22Rv1 (cell line): ENCODE data around the gene IVD.

Experiments
- H3K27ac ChIP-seq: fragments of 450-650 bp; 2 replicates; pipeline ENCODE4 v1.5.1; 2017
- ZFX ChIP-seq: fragments of 450-650 bp; IDR thresholded peaks from 2 replicates; pipeline ENCODE4 v1.6.1; 2017; ENCODE audit warnings: antibody characterized with exemption, borderline replicate concordance
- TF ChIP-seq, protein P1 (sequence below): fragments of 450-650 bp; IDR thresholded peaks from 2 replicates; pipeline ENCODE4 v1.5.1; 2017; ENCODE audit warnings: mild to moderate bottlenecking

IVD gene

DNA sequence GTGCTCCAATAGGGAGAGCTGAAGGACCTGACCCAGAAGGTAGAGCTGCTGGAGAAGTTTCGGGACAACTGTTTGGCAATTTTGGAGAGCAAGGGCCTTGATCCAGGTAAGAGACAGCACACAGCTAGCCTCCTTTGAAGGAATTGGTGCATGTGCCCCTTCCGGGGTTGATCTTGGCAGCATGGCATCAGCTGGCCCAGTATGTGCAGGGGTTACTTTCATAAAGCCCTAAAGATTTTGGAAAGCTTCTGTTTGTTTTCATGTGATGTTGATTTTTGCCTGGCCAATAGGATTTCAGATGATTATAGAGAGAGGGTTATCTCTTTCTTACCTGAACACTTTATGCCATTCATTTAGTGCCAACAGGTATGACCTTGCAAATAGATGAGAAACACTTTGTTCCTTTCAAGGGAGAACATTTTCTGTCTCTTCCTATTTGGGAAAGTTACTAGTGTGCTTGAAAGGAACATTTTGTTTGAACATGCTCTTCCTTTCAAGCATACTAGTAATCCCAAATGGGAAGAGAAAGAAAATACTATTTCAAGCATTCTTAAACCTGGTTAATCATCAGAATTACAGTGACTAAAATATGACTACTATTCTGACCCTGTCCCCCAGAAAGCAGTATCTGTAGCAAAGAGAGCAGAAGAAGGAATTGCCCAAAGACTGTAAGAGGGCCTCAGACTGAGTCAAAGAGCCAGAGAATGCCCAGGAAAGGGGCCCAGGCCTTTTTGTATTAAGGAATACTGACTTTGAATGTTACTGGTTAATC is 15.6 kb upstream of the IVD start:
- peak overlapping the region; percentile 46 for H3K27ac ChIP-seq
- TF ChIP-seq, protein P1, sequence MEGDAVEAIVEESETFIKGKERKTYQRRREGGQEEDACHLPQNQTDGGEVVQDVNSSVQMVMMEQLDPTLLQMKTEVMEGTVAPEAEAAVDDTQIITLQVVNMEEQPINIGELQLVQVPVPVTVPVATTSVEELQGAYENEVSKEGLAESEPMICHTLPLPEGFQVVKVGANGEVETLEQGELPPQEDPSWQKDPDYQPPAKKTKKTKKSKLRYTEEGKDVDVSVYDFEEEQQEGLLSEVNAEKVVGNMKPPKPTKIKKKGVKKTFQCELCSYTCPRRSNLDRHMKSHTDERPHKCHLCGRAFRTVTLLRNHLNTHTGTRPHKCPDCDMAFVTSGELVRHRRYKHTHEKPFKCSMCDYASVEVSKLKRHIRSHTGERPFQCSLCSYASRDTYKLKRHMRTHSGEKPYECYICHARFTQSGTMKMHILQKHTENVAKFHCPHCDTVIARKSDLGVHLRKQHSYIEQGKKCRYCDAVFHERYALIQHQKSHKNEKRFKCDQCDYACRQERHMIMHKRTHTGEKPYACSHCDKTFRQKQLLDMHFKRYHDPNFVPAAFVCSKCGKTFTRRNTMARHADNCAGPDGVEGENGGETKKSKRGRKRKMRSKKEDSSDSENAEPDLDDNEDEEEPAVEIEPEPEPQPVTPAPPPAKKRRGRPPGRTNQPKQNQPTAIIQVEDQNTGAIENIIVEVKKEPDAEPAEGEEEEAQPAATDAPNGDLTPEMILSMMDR: no peak
- no peak for TF ChIP-seq ZFX

DNA sequence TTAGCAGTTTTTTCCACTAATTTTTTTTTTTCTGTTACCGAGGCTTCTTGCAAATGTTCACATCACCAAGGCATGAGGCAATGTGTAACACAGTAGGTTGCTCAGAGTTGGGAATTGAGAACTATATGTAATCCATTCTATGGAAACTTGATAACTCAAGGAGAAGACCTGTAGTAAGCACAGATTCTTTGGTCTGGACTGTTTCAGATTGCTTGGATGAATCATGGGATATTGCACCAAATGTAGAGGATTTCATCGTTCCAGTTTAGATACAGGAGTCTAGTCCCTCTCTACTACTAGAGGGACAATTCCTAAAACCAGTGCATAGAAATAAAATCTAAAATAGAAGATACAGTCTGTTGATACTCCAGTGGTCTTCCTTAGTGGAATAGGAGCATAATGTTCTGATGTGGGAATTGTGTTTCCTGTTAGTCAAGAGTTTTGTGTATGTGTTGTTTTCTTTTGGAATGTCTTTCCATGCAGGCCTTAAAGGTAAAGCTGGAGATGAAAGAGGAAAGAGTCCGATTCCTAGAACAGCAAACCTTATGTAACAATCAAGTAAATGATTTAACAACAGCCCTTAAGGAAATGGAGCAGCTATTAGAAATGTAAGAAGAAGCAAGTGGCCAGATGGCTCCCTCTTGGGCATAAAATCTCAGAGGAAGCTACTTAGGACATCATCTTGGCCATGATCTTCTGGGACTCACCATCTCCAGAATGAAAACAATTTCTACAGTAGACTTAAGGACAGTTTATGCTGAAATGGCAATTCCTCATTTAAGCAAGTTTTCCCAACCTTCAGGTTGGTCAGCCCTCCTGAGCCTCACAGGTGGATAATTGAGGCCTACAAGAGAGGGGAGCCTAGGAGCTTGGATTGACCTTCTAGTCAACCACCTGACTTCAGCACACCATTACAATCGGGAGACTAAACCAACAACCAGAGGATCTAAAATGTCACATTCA is 12.3 kb upstream of the IVD start:
- H3K27ac ChIP-seq: no peak overlapping the region

DNA sequence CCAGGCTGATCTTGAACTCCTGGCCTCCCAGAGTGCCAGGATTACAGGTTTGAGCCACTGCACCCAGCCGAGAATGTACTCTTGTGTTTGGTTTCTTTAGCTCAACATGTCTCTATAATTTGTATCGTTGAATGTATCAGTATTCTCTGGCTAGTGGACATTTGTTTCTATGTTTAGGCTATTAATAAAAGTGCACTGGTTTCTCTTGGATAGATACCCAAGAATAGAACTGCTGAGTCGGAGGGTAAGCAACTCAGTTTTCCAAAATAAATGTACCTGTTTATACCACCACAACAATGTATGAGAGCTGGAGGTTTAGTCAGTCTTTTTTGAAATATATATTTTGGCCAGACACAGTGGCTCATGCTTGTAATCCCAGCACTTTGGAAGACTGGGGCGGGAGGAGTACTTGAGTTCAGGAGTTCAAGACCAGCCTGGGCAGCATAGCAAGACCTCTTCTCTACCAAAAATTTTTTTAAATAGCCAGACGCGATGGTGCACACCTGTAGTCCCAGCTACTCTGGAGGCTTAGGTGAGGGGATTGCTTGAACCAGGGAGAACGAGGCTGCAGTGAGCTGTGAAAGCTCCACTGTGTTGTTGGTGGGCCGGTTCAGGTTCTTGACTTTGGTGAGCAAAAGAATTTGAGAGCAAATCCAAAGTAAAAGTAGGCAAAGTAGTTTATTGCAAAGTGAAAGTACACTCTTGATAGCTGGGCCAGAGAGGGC is 7.7 kb upstream of the IVD start:
- no peak for TF ChIP-seq ZFX
- TF ChIP-seq, protein P1: no peak
- no peak overlapping the region for H3K27ac ChIP-seq

More for the DNA sequence above, 12.3 kb upstream of the IVD start:
- TF ChIP-seq ZFX: no peak
- TF ChIP-seq, protein P1: no peak

DNA sequence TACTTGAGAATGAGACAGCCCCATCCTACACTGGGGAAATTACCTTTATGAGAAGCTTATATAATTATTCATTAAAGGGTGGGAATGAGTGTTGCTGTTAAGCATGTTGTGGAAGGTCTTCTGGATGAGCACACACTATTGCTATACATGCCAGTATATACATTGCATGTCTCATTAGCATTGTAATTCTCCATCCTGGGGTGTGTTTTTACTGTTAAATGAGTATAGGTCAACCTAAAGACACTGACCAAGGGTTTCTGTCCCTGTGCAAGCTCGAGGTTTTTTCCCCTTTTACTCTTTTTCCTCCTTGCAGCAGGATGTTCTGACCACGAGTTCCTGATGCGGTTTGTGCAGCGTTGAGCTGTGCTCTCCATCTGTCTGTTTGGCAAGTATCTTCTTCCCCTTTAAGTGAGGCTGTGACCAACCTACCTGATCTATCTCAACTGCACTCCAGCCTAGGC is 7.2 kb upstream of the IVD start:
- no peak for TF ChIP-seq ZFX
- TF ChIP-seq, protein P1: no peak
- H3K27ac ChIP-seq: no peak overlapping the region

DNA sequence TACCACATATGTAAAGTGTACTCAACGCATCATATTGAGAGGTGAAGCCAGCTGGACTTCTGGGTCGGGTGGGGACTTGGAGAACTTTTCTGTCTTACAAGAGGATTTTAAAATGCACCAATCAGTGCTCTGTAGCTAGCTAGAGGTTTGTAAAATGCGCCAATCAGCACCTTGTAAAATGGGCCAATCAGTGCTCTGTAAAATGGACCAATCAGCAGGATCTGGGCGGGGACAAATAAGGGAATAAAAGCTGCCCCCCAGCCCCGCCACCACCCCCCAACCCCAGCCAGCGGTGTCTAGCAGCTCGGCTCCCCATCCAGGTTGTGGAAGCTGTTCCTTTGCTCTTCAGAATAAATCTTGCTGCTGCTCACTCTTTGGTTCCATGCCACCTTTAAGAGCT is 6.2 kb upstream of the IVD start:
- H3K27ac ChIP-seq: no peak overlapping the region
- TF ChIP-seq ZFX: no peak
- TF ChIP-seq, protein P1: no peak

DNA sequence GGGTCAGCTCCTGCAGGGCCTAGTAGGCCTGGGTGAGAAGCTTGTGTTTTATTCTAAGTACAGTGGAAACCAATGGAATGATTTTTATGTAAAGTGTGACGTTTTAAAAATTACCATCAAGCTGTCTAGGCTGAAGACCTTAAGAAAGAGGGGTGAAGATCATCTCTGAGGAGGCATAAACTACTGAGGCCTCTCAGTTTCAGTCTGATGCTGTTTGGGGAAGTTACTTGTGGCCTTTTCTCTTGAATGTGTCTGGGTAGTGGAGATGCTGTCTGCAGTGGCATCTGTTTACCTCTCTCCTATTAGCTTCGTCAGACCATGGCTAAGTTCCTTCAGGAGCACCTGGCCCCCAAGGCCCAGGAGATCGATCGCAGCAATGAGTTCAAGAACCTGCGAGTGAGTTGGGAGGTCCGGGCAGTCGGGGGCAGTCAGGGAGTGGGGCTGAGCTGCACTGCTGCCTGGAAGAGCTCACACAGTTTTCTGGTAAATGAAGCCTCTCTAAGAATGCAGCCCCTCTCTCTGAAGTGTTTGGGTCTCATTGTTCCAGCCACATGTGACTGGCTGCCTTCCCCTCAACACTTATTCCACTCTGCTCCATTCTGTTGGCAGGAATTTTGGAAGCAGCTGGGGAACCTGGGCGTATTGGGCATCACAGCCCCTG is 1.9 kb downstream of the IVD start:
- no peak overlapping the region for H3K27ac ChIP-seq
- TF ChIP-seq ZFX: no peak
- TF ChIP-seq, protein P1: no peak
